Vagina (tissue), 2 donors: Measurements from ENCODE around the gene NRXN3.

ENCODE experiments used
- CTCF ChIP-seq, 3 experiments: fragments of 450-650 bp in 2 of 3; fragments of 200-600 bp in 1 of 3; sonication (generic) in 1 of 3; IDR thresholded peaks; one replicate each; pipeline ENCODE4 v1.5.1; 2017 to 2019; ENCODE audit warnings: antibody characterized with exemption in 3 of 3, mild to moderate bottlenecking in 2 of 3, moderate library complexity in 2 of 3
- POLR2A ChIP-seq, 2 donors: fragments of 450-650 bp; IDR thresholded peaks; one replicate each; pipeline ENCODE4 v1.6.1; 2017; ENCODE audit warnings: antibody characterized with exemption in 2 of 2, mild to moderate bottlenecking in 2 of 2, moderate library complexity in 2 of 2
- POLR2AphosphoS5 ChIP-seq, 2 donors: sonication (generic); formaldehyde crosslinking; IDR thresholded peaks; one replicate each; pipeline ENCODE4 v1.9.0; 2017; ENCODE audit warnings: antibody characterized with exemption in 2 of 2, mild to moderate bottlenecking in 2 of 2, low read depth in 1 of 2; ENCODE audit not compliant: insufficient read depth in 1 of 2

- TF ChIP-seq CTCF (IDR thresholded peaks at IDR 0.05) (no peak), POLR2AphosphoS5 (IDR thresholded peaks at IDR 0.05; ENCODE audit: insufficient read depth in 1 of 2, low read depth in 1 of 2) (no peak), POLR2A (IDR thresholded peaks at IDR 0.05) (no peak)
These were observed 89.7 kb downstream of the NRXN3 start for GRCh38 chr14:78259831-78260230.
